Measurements from ENCODE around the gene IMP3. TPM values are rescaled to one million over a fixed set of nuclear protein-coding genes. Genes with fewer than 3 reads are reported as not detected.
"Not testable (repeated sequence)": the region's sequence is repeated elsewhere in the genome, so short reads cannot be mapped to it uniquely, and the experiment has no call there.

IMP3 gene
- total RNA-seq, 2 donors from 2014 or later = 52.2 to 58.2 TPM

- Mint-ChIP-seq H3K27me3 (ENCODE audit: insufficient read depth) (peaks cover under 1% of the 10 kb centered on the region), H3K4me3 (peak overlapping the region; percentile 93), H3K4me1 (peaks cover 22% of the 10 kb centered on the region), H3K9me3 (no peaks in the 10 kb centered on the region), H3K27ac (peak overlapping the region; percentile 92), H3K36me3 (ENCODE audit: low read depth) (no peaks in the 10 kb centered on the region)
- peak overlapping the region; percentile 93 for H3K27ac ChIP-seq (ENCODE audit: low read depth, low read length)
- no peaks in the 10 kb centered on the region for H3K9me3 ChIP-seq (ENCODE audit: control insufficient read depth, low read length)
- 2 to 3% methylated on average over 10 to 16 of the region's 16 CpGs for WGBS, 2 experiments (ENCODE audit: insufficient coverage in 1 of 2, insufficient read length in 1 of 2)
- TF ChIP-seq CTCF (conservative IDR thresholded peaks at IDR 0.05) = no peak
- DNase-seq = peak; percentile 43
- peak overlapping the region; percentile 75 for H3K9ac ChIP-seq (ENCODE audit: extremely low read depth, low read length, poor library complexity, severe bottlenecking)
- H3K36me3 ChIP-seq (ENCODE audit: control insufficient read depth, insufficient read depth, low read length) = no peaks in the 10 kb centered on the region
- H3K27me3 ChIP-seq (ENCODE audit: control insufficient read depth, insufficient read depth, low read length, poor library complexity, severe bottlenecking) = no peaks in the 10 kb centered on the region
- H3K4me3 ChIP-seq (ENCODE audit: low read length) = peak overlapping the region; percentile 89
- peaks cover 5% of the 10 kb centered on the region for H3K4me1 ChIP-seq (ENCODE audit: control insufficient read depth, insufficient read depth, low read length)
Measured at GRCh38 chr15:75639191-75639708, 774 bp downstream of the IMP3 start.

GRCh38 chr15:75637245-75638009 lies 2.6 kb downstream of the IMP3 start:
- no peak for TF ChIP-seq CTCF (conservative IDR thresholded peaks at IDR 0.05)
- Mint-ChIP-seq H3K4me1 (peaks cover 22% of the 10 kb centered on the region), H3K9me3 (no peaks in the 10 kb centered on the region), H3K27me3 (ENCODE audit: insufficient read depth) (no peaks in the 10 kb centered on the region), H3K4me3 (peak overlapping the region; percentile 14), H3K36me3 (ENCODE audit: low read depth) (no peaks in the 10 kb centered on the region), H3K27ac (peak overlapping the region; percentile 62)
- Histone ChIP-seq H3K27me3 (ENCODE audit: control insufficient read depth, insufficient read depth, low read length, poor library complexity, severe bottlenecking) (no peaks in the 10 kb centered on the region), H3K9ac (ENCODE audit: extremely low read depth, low read length, poor library complexity, severe bottlenecking) (no peak overlapping the region), H3K36me3 (ENCODE audit: control insufficient read depth, insufficient read depth, low read length) (no peaks in the 10 kb centered on the region), H3K4me1 (ENCODE audit: control insufficient read depth, insufficient read depth, low read length) (peaks cover 5% of the 10 kb centered on the region), H3K27ac (ENCODE audit: low read depth, low read length) (no peak overlapping the region), H3K4me3 (ENCODE audit: low read length) (peak overlapping the region; percentile 89), H3K9me3 (ENCODE audit: control insufficient read depth, low read length) (no peaks in the 10 kb centered on the region)
- peak; percentile 48 for DNase-seq
- 66 to 85% methylated on average over 4 of the region's 4 CpGs for WGBS, 2 experiments (ENCODE audit: insufficient coverage in 1 of 2, insufficient read length in 1 of 2)

GRCh38 chr15:75636026-75636425 lies 4.0 kb downstream of the IMP3 start:
- H3K27me3 Mint-ChIP-seq (ENCODE audit: insufficient read depth) = no peaks in the 10 kb centered on the region
- H3K36me3 Mint-ChIP-seq (ENCODE audit: low read depth) = no peaks in the 10 kb centered on the region
- no peaks in the 10 kb centered on the region for H3K27me3 ChIP-seq (ENCODE audit: control insufficient read depth, insufficient read depth, low read length, poor library complexity, severe bottlenecking)
- H3K4me1 Mint-ChIP-seq = peaks cover 21% of the 10 kb centered on the region
- no peaks in the 10 kb centered on the region for H3K36me3 ChIP-seq (ENCODE audit: control insufficient read depth, insufficient read depth, low read length)
- DNase-seq = no peak
- no peak overlapping the region for H3K27ac Mint-ChIP-seq
- H3K9me3 Mint-ChIP-seq = no peaks in the 10 kb centered on the region
- no peak overlapping the region for H3K9ac ChIP-seq (ENCODE audit: extremely low read depth, low read length, poor library complexity, severe bottlenecking)
- peaks cover 5% of the 10 kb centered on the region for H3K4me1 ChIP-seq (ENCODE audit: control insufficient read depth, insufficient read depth, low read length)
- no peak for TF ChIP-seq CTCF (conservative IDR thresholded peaks at IDR 0.05)
- 94 to 100% methylated on average over 3 to 6 of the region's 6 CpGs for WGBS, 2 experiments (ENCODE audit: insufficient coverage in 1 of 2, insufficient read length in 1 of 2)
- no peaks in the 10 kb centered on the region for H3K9me3 ChIP-seq (ENCODE audit: control insufficient read depth, low read length)
- no peak overlapping the region for H3K27ac ChIP-seq (ENCODE audit: low read depth, low read length)
- H3K4me3 ChIP-seq (ENCODE audit: low read length) = no peak overlapping the region
- H3K4me3 Mint-ChIP-seq = no peak overlapping the region

- H3K27ac Mint-ChIP-seq = not testable (repeated sequence)
Measured at GRCh38 chr15:75633922-75634321, 6.1 kb downstream of the IMP3 start.

More at GRCh38 chr15:75633922-75634321, 6.1 kb downstream of the IMP3 start:
- not testable (repeated sequence) for H3K27me3 ChIP-seq (ENCODE audit: control insufficient read depth, insufficient read depth, low read length, poor library complexity, severe bottlenecking); H3K27ac ChIP-seq (ENCODE audit: low read depth, low read length); DNase-seq; H3K27me3 Mint-ChIP-seq (ENCODE audit: insufficient read depth); H3K4me3 ChIP-seq (ENCODE audit: low read length); H3K4me3 Mint-ChIP-seq; H3K9me3 Mint-ChIP-seq; H3K9me3 ChIP-seq (ENCODE audit: control insufficient read depth, low read length); H3K4me1 ChIP-seq (ENCODE audit: control insufficient read depth, insufficient read depth, low read length); H3K9ac ChIP-seq (ENCODE audit: extremely low read depth, low read length, poor library complexity, severe bottlenecking); H3K36me3 ChIP-seq (ENCODE audit: control insufficient read depth, insufficient read depth, low read length); H3K36me3 Mint-ChIP-seq (ENCODE audit: low read depth)
- 91 to 93% methylated on average over 7 of the region's 7 CpGs for WGBS, 2 experiments (ENCODE audit: insufficient coverage in 1 of 2, insufficient read length in 1 of 2)
- H3K4me1 Mint-ChIP-seq = peaks cover 18% of the 10 kb centered on the region

Data from endodermal cell (in vitro differentiated cells).